Epithelial cell of prostate (primary cell): ENCODE data around the gene MDP1.

Experiments used
- DNase-seq: peaks from one replicate; pipeline ENCODE4 v3.0.0-alpha.2; 2011; ENCODE audit warnings: low read depth, low spot score
- H3K27ac ChIP-seq: fragments of 450-650 bp; 2 replicates; pipeline ENCODE4 v1.5.1; 2017; ENCODE audit warnings: mild to moderate bottlenecking

Gene MDP1

GRCh38 chr14:24164518-24164991 is 51.3 kb downstream of the MDP1 start:
- no peak for DNase-seq
- no peak overlapping the region for H3K27ac ChIP-seq
